ENCODE results near the gene CASZ1.

Gene CASZ1

DNA sequence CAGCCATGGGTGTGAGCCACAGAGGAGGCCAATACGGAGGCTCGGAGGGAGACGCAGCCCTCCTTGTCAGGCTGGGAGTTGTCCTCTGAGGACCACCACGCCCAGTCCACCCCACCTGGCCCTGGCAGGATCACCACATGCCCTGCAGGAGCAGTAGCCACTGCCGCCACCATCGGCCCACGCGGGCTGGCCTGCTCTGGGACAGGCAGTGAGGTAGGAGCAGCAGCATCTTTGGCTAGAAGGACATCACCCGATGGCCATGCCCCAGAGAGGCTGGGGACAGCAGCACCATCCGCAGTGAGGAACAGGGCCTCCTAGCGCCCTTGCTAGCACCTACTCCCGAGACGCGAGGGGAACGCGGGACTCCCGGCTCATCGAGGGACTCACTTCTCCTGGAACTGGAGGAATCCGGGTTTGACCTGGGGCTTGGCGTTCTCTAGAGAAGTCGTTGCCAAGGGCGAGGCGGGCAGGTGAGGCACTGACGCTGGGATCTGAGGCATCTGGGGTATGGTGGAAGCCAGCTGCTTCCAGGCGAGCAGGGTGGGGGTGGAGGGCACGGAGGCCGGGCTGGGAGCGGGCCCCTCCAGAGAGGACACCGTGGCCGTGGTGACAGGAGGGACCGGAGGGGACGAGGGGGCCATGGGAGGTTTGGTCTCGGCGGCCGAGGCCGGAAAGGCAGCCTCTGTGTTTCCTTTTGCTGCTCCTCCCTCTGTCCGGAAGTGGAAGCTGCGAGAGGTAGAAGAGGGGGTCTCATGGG, 148.9 kb downstream of the CASZ1 start:
- no peak for DNase-seq

DNA sequence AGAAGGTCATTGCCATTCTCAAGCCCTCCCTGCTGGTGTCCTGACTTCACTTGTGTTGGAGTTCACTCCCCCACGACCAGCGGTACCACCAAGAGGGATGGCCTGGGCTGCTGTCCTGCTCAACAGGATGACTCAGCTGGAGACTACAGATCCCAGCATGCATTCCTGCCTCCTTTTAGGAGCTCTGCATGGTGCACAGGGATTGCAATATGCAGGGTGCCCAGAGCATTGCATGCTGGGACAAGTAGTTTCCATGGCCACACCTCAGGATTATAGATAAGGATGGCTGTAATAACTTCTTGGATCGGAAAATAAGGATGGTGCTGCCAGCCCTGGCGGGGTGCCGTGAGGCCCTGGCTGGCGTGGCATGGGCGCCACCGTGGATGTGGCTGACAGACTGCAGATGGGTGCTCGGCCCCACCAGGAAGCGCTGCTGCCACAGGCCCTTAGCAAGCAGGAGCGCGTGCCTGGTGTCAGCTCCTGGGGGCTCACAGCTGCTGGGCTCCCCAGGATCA, 150.0 kb downstream of the CASZ1 start:
- no peak for DNase-seq

DNA sequence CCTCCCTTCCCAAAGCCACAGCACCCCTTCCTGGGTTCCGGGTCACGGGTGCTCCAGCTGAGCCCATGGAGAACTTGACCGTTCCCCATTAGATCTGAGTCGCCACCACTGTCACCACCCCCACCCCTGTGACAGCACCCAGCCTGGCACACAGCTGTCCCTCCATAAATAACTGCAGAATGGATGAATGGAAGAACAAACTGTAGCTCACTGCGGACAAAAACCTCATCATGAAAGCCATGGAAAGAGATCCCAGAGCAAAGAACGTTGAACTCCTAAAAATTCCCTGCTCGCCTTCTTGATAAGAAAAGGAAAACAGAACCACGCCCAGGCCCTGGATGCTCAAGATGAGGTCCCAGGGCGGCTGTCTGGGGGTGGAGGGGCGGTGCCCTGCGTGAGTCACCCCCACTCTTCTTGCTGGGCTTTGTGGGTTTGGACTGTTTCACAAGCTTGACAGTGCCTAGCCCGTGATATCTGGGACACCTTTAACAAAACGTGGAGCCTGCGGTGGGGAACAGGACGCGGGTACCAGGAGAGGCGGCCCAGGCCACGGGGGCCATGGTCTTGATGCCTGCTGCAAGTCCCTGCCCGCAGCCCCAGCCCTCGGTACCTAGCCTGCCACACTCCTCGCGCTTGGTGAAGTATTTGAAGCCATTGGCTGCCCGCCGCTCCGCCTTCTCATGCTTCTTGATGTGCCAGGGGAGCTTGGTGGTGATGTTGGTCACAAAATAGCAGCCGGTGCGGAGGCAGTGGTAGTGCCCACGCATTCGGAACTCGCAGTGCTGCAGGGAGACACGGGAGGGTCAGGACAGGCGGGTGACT, 151.9 kb downstream of the CASZ1 start:
- no peak for DNase-seq

DNA sequence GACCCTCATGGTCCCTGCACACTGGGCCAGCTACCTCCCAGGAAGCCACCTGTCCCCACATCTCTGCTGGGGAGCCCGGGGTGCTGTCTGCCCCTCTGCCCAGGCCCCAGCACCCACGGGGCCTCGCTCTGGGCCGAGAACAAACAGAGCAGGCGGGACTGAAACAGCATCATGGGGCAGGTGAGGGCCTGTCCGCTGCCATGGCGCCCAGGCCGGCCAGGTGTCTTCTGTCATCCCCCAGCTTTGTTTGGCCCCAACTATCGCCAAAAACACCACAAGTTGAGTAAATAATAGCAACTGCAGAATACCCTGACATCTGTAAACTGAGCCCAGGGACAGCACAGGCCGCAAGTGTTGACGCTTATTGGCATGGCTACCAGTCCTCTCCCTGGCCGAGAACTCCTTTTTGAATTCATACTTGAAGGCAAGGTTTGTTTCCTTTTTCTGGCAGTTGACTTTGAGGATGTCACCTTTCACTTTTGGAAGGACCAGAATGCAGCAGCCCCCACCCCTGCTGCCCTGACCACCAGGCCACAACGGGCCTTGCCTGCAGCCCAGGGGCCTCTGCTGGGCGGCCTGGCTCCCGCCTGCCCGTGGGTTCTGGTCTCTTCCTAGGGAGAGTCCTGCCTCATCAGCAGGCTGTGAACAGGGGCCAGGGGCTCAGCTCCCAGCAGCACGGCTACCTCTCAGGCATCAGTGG, 152.7 kb downstream of the CASZ1 start:
- no peak for DNase-seq

DNA sequence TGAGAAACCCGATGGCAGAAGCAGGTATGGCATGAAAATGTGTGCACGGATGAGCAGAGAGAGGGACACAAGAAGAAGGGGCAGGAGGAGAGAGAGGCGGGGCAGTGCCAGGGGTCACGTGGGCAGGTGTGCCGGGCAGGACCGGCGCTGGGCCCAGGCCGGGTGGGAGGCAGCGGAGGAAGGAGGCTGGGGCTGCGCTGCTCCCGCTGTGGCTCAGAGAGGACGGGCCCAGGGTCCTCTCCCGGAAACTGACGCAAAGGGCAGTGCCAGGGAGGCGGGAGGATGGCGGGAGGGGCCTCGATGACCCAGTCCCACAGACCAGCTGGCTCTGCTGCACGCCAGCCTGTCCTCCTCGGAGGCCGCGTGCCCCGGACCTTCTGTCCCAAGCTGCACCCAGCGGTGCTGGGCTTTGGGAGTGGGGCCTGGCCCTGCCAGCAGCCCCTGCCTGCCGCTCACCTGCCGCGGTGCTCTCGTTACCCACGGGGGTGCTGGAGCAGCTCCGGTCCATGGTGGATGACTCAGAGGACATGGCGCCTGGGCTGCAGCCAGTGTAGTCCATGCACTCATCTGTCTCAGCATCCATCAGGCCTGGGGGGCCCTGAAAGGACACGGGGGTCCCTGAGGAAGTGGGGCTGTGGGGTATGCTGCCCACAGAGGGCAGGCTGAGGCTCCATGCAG, 153.9 kb downstream of the CASZ1 start:
- no peak for DNase-seq

DNA sequence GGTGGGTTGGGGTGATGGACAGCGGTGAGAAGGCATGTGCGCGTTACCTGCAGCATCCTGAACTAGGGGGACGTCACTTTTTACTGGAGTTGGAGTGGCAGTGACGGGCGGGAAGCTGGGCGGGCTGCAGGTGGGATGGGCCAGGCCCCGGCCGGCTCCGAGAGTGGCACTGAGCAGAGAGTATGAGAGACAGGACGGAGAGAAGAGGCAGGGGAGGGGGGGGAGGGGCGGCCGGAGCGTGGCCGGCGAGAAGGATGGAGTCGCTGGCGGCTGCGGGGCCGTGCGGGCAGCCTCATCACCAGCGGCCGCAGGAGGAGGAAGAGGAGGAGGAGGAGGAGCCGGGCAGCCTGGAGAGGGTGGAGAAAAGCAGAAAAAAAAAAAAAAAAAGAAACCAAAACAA, 154.5 kb downstream of the CASZ1 start:
- no peak for DNase-seq

DNA sequence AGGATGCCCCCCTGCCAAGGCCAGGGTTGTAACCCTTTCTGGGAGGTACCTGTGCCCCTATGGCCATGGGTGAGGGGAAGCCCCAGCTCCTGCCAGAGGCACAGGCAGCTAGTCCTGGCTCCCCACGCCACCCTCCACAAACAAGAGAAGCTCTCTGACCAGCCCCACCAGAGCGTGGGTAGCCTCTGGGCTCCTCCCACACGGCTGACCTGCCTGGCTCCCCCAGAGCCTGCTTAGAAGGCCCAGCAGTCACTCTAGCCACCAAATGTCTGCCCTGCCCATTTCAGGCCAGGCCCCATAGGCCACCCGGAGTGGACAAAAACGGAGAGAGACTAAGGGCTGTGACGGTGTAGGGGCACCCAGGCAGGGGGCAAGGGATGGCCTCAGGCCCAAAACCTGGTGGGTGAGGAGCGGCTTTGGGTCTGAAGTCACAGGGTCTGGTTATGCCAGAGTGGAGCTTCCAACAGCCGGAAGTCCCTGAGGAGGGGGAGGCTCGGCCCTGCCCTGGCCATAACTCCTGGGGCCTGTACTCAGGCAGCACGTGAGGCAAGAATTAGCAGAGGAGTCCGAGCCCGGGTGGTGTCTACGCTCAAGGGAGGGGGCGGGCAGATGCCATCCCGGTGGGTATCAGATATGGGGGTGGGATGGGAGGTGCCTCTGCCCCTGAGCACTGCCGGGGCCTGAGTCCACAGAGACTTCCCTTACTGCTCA, 155.4 kb downstream of the CASZ1 start:
- no peak for DNase-seq

DNA sequence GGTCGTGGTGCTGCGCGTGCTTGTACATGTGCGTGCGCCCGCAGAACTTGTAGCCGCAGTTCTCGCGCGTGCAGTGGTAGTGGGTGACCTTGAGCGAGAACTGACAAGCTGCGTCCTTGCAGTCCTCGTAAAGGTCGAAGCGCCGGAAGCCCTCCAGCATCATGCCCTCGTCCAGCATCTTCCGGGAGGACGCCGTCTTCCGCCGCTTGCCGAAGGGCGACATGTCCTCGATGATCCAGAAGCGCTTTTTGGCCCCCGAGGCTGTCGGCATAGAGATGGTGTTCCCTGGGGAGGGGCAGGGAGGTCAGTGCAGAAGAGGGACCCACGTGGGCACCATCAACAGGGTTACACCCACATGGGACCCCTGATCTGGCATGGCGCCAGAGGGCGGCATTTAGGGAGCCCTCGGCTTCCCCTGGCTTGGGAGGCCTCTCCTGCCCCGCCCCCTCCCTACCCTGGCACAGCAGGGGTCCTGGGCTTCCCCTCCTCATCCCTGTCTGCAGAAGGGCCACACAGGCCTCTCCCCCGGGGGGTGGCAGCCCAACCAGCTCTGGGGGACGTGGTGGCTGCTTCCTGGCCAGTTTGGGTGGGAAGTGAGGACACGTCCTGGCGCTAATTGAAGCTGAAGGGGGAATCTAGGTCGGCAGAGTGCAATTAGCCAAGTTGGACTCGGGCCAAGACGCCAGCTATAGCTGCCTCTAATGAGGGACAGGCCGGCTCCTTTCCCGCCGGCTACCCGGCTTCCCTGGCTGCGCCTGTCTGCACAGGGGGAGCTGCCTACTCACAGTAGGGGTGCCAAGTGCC, 156.5 kb downstream of the CASZ1 start:
- DNase-seq: no peak

DNA sequence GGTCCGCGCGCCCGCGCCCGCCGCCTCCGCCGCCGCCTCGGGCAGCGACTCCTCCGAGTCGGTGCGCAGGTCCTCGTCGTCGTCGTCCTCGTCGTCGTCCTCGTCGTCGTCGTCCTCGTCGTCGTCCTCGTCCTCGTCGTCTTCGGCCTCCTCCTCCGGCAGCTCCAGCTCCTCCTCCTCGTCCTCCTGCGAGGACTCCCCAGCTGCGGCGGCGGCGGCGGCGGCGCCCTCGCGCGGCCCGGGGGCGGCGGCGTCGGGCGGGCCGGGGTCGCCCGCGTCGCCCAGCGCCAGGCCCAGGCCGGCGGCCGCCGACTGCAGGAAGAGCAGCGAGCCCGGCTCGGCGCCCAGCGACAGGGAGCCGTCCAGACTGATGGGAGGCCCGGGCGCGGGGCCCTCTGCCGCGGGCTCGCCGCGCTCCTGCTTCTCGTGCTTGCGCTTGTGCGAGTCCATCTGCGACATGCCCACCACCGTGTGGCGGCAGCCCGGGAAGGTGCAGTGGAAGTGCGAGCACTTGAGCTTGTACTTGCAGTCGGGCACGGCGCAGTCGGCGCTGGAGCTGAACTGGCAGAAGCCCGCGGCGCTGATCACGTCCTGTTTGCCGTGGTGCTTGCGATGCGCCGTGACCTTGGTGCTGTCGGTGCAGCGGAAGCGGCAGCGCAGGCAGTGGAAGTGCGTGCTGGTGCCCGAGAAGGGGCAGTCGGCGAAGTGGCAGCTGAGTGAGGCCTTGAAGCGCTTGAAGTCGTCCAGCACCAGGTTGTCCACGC, 157.3 kb downstream of the CASZ1 start:
- DNase-seq: no peak

DNA sequence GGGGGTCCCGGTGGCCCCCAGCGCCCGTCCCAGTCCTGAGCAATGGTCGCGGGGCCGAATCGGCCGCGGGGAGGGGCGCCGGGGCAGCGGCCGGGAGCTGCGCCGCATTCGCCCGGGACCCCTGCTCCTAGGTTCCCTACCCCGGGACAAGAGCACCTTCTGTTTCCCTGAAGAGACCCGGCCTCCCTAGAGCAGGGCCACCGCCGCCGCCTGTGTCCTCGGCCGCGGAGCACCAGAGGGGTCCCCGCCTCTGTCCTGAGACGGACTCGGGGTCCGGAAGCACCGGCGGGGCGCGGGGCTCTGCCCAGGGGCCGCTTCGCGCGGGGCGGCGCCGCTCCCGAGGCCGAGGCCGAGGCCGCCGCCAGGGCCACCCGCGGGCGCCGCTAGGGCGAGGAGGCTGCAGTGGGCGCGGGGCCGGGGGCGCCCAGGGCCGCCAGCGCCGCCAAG, 157.9 kb downstream of the CASZ1 start:
- DNase-seq: no peak

DNA sequence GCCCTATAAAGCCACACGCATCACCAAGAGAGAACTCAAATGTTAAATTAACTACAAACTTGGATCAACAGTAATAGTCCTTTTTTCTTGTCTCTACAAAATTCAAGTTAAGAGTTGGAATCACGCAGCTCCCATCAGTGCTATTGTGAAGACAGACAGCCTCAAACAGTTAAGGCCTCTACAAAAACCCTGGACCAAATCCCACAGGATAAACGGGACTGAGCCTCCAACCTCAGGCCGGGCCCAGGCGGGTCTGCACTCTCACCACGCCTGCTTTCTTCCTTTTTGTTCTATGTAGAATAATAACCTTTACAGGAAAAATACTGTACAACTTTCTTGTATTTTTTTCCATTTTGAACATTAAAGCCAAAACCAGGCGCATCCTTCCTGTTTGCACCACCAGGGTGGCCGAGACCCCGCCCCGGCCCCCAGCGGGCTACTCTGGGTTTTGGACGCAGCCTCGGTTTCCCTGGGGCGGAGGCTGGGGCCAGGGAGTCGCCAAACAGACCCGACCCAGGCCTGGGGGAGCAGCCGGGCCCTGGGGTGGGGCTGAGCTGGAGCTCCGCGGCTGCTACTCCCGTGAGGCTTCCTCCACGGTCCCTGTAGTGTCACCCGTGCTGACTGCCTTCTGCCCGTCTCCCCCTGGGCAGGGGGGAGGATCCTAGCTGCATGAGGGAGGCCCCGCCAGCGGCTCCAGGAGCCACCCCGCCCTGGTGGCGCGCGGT, 158.4 kb downstream of the CASZ1 start:
- no peak for DNase-seq

DNA sequence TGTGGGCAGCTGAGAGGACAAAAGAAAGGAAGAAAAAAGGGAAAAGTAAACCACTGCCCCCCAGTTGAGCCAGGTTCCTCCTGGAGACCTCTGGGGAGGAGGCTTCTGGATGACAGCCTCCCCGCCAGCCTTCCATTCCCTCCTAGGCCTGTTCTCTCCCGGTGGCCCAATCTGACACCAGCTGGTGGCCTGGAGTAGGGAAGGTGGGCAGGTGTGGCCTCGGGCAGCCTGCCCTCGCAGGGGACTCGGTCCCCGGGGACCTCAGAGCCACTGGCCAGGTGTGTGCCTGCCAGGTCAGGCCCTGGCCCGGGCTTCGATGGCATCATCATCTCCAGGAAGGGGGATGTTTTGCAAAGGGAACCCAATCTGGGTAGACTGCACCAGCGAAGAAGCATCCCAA, 159.0 kb downstream of the CASZ1 start:
- no peak for DNase-seq

DNA sequence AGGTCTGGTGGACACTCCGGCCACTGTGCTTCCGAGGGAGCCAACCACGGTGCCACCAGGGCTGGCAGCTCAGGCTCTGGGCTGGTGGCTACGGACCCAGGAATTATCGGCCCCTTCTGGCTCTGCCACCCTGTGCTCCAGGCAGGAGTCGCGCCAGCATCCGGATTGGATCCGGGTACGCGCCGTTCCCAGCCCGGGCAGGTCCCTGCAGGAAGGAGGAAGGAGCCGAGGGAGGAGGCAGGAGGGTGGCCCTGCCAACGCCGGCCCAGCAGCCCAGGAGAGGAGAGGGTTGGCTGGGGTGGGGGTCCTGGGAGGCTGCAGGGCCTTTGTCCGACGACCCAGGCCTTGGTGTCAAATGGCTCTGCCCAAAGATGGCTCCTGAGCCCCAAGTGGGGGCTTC, 160.5 kb downstream of the CASZ1 start:
- no peak for DNase-seq

DNA sequence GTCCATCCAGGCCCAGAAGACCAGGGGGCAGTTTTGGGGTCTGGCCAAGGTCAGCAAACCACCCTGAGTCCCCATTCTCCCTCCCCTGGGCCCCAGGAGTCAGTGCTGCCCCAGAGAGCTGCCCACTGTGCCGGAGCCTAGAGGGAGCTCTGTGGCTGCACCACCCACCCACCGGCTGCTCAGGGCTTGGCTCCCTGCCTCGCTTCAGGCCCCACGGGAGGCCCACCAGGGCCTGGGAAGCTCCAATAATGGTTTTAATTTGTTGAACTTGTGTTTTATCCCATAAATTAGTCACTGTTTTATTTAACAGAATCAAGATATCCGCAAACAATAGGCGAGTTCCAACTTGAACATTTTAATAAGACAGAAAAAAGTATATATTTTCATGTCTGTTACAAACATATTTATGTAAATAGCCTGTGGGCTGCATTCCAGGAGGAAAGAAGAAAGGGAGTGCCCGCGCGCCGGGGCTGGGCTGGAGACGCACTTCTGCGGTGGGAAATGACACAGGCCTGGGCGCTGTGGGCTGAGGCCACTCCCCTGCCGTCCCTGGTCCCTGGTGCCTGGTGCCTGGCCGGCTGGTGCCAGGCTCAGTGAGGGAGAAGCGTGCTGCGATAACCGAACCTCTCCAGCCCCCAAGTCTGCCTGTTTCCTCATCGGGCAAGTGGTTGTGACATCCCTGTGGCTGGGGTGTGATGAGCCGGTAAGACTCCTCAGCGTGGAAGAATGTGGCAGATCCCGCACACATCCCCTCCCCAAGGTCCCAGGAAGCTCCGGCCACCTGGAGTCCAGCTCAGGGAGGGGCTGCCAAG, 161.2 kb downstream of the CASZ1 start:
- no peak for DNase-seq

DNA sequence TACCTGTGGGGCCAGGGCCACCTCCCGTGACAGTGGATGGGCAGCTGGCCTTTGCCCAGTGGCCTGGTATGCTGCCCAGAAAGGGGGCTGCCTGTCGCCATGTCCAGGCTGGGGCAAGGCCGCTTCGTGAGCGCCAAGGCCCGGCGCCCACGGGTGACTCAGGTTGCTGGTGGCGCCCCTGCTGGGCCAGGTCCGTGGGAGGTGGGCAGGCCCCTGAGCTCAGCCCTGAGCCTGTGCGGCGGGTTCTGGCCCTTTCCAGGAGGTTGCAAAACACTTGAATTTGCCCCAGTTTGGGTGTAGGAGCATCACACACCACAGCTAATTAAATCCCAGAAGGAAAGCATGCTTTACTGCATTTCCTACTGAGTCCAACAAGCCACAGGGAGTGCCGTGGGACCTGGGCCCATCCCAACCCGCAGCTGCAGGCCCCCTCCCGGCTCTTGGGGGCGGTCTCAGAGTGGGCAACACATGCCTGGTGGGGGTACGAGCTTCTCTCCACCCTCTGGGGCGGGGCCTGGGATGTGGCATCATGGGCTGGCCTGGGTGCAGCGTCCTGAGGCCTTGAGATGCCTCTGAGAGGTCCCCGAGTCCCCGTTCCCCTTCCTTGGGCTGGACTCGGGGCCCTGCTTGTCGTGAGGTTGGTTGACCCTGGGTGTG, 161.9 kb downstream of the CASZ1 start:
- no peak for DNase-seq

DNA sequence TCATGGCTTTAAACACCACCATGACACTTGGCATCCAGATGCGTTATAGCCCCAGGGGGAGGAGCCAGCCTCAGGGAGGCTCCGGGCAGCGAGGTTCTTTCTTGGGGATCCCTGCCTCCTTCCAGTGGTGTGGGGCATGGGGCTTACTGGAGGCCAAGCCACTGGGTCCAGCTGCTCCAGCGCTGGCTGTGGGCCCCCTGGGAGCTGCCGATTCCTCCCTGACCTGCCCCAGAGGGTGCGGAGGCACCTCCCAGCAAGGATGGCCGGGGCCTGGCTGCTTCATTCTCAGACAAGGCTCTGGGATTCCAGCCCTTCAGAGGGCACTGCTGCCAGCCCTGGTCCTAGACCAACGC, 162.4 kb downstream of the CASZ1 start:
- DNase-seq: no peak

DNA sequence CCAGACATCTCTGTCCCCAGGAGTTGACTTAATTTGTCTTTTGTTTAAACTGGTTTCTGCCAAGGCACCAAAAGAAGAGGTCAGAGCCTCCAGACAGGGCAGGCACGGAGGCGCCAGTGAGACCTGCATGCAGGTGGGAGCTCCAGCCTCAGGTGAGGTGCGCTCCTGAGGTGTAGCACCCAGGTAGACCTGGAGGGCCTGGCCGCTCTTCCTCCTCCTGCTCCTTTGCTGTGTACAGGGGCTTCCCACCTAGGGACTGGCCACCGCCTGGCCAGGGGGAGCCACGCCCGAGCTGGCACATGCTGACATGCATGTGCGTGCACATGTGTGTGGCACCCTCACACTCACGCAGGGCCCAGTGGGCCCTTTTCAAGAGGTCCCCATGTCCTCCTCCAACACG, 163.0 kb downstream of the CASZ1 start:
- DNase-seq: no peak

DNA sequence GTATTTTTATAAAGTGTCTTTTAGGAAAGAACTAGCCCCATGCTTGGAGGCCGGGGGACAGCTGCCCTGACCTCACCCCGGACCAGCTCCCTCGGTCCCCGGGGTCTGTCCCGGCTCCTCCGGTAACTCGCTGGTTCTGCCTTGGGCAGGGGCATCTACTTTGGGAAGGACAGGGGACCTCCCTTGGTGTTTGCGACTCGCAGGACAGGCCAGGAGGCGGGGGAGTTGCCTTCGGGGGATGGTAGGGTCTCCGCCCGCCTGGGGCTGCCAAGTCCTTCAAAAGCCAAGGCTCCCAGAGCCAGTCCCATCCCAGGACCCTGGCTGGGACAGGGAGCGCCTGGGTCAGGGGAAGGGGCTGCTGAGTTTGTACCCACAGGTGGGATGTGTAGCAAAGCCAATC, 163.8 kb downstream of the CASZ1 start:
- DNase-seq: no peak

All from activated naive CD4-positive, alpha-beta T cell treated with anti-CD3 and anti-CD28 coated beads, Interleukin-2, amount 50 U/mL, for 16 hours (primary cell).